WTC11 (cell line): Measurements from ENCODE around the gene FOXO3. TPM values are rescaled to one million over a fixed set of nuclear protein-coding genes. Genes with fewer than 3 reads are reported as not detected.

Source experiments
- ATAC-seq: fragments of 200-7000 bp; cut with Tn5 transposase; 2 replicates; pipeline ENCODE4 v1.10.0; 2021; ENCODE audit warnings: mild to moderate bottlenecking, moderate library complexity
- CTCF ChIA-PET: fragments of 300-600 bp; sonication (Branson Sonifier 250); formaldehyde crosslinking; loops from one replicate; lab custom pipeline; 2021; ENCODE audit warnings: antibody characterized with exemption; lab: Charles Lee
- POLR2A ChIA-PET: fragments of 350-600 bp; sonication (Branson Sonifier 250); formaldehyde crosslinking; loops from one replicate; lab custom pipeline; 2021; ENCODE audit warnings: antibody characterized with exemption; lab: Charles Lee
- DNase-seq: peaks from one replicate; pipeline ENCODE4 v3.0.0; 2021; ENCODE audit warnings: low spot score
- H3K27ac Mint-ChIP-seq: 2 replicates; pipeline ENCODE4 v1.8.0; 2021; ENCODE audit warnings: mixed read lengths
- H3K27me3 Mint-ChIP-seq: 2 replicates; pipeline ENCODE4 v1.8.0; 2021; ENCODE audit warnings: low read depth, mild to moderate bottlenecking, moderate library complexity, mixed read lengths
- H3K36me3 Mint-ChIP-seq: 2 replicates; pipeline ENCODE4 v1.8.0; 2021; ENCODE audit warnings: mixed read lengths
- H3K4me1 Mint-ChIP-seq: 2 replicates; pipeline ENCODE4 v1.8.0; 2022; ENCODE audit warnings: mixed read lengths
- H3K4me3 Mint-ChIP-seq: 2 replicates; pipeline ENCODE4 v1.8.0; 2021; ENCODE audit warnings: mild to moderate bottlenecking, moderate library complexity, mixed read lengths
- H3K9me3 Mint-ChIP-seq: 2 replicates; pipeline ENCODE4 v1.8.0; 2021; ENCODE audit warnings: mixed read lengths
- CBFB ChIP-seq: sonication (generic); formaldehyde crosslinking; IDR thresholded peaks from 2 replicates; pipeline ENCODE4 v1.8.1; 2022; ENCODE audit warnings: mild to moderate bottlenecking, low read depth, missing genetic modification reagents
- NR2C2 ChIP-seq: sonication (generic); formaldehyde crosslinking; IDR thresholded peaks from 2 replicates; pipeline ENCODE4 v1.8.0; 2022; ENCODE audit warnings: mild to moderate bottlenecking, missing genetic modification reagents
- OVOL2 ChIP-seq: fragments of 250-450 bp; sonication (Bioruptor Pico); IDR thresholded peaks from 2 replicates; pipeline ENCODE4 v1.9.0; 2021; ENCODE audit warnings: mild to moderate bottlenecking, borderline replicate concordance
- PRRX2 ChIP-seq: fragments of 250-450 bp; sonication (Bioruptor Pico); IDR thresholded peaks from 2 replicates; pipeline ENCODE4 v1.8.0; 2021; ENCODE audit warnings: mild to moderate bottlenecking
- SP1 ChIP-seq: sonication (generic); formaldehyde crosslinking; conservative IDR thresholded peaks from 2 replicates; pipeline ENCODE4 v1.8.1; 2022; ENCODE audit warnings: missing genetic modification reagents
- TP53 ChIP-seq: sonication (generic); formaldehyde crosslinking; IDR thresholded peaks from 2 replicates; pipeline ENCODE4 v1.8.1; 2023; ENCODE audit warnings: mild to moderate bottlenecking, missing genetic modification reagents
- ZBTB21 ChIP-seq: sonication (generic); formaldehyde crosslinking; IDR thresholded peaks from 2 replicates; pipeline ENCODE4 v1.8.1; 2023; ENCODE audit warnings: mild to moderate bottlenecking, missing genetic modification reagents, borderline replicate concordance
- total RNA-seq: library from RNA; stranded (reverse); gene quantifications from 3 replicates; pipeline ENCODE4 v1.2.3, GENCODE V29; 2021
- TF ChIP-seq, protein P1 (sequence below): sonication (generic); formaldehyde crosslinking; IDR thresholded peaks from 2 replicates; pipeline ENCODE4 v1.8.0; 2022; ENCODE audit warnings: missing genetic modification reagents
- TF ChIP-seq, protein P2 (sequence below): sonication (generic); formaldehyde crosslinking; IDR thresholded peaks from 2 replicates; pipeline ENCODE4 v1.8.0; 2023; ENCODE audit warnings: missing genetic modification reagents
- TF ChIP-seq, protein P3 (sequence below): sonication (generic); formaldehyde crosslinking; IDR thresholded peaks from 2 replicates; pipeline ENCODE4 v1.8.0; 2022; ENCODE audit warnings: mild to moderate bottlenecking, missing genetic modification reagents
- TF ChIP-seq, protein P4 (sequence below): sonication (generic); formaldehyde crosslinking; conservative IDR thresholded peaks from 2 replicates; pipeline ENCODE4 v1.8.1; 2023; ENCODE audit warnings: mild to moderate bottlenecking, low read depth, missing genetic modification reagents, moderate library complexity
- TF ChIP-seq, protein P5 (sequence below): fragments of 250-450 bp; sonication (Bioruptor Pico); IDR thresholded peaks from 2 replicates; pipeline ENCODE4 v1.8.0; 2021; ENCODE audit warnings: mild to moderate bottlenecking

FOXO3 gene
- total RNA-seq, 1 experiment from 2014 or later = 15.6 TPM

DNA sequence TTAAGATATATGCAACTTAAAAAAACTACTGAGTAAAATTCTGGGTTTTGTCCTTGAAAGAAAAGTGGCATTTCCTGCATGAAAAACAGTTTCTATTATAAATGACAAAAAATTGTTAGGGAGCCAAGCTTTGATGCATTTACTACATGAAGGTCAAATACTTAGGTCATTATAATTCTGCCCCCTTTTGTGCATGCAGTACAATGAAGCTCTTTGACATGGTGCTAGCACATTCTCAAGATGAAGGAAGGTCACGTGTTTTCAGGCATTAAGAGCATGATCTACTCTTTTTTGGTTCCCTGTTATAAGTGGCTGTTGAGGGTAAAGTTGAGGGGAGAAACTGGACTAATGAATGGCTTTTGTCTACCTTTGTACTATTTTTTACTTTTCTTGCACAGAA, 72.7 kb downstream of the FOXO3 start (continued):
- TF ChIP-seq, protein P1, sequence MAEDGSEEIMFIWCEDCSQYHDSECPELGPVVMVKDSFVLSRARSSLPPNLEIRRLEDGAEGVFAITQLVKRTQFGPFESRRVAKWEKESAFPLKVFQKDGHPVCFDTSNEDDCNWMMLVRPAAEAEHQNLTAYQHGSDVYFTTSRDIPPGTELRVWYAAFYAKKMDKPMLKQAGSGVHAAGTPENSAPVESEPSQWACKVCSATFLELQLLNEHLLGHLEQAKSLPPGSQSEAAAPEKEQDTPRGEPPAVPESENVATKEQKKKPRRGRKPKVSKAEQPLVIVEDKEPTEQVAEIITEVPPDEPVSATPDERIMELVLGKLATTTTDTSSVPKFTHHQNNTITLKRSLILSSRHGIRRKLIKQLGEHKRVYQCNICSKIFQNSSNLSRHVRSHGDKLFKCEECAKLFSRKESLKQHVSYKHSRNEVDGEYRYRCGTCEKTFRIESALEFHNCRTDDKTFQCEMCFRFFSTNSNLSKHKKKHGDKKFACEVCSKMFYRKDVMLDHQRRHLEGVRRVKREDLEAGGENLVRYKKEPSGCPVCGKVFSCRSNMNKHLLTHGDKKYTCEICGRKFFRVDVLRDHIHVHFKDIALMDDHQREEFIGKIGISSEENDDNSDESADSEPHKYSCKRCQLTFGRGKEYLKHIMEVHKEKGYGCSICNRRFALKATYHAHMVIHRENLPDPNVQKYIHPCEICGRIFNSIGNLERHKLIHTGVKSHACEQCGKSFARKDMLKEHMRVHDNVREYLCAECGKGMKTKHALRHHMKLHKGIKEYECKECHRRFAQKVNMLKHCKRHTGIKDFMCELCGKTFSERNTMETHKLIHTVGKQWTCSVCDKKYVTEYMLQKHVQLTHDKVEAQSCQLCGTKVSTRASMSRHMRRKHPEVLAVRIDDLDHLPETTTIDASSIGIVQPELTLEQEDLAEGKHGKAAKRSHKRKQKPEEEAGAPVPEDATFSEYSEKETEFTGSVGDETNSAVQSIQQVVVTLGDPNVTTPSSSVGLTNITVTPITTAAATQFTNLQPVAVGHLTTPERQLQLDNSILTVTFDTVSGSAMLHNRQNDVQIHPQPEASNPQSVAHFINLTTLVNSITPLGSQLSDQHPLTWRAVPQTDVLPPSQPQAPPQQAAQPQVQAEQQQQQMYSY (CRISPR knock-in tag) = no peak
- TF ChIP-seq, protein P2, sequence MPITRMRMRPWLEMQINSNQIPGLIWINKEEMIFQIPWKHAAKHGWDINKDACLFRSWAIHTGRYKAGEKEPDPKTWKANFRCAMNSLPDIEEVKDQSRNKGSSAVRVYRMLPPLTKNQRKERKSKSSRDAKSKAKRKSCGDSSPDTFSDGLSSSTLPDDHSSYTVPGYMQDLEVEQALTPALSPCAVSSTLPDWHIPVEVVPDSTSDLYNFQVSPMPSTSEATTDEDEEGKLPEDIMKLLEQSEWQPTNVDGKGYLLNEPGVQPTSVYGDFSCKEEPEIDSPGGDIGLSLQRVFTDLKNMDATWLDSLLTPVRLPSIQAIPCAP = no peak
- TF ChIP-seq, protein P3, sequence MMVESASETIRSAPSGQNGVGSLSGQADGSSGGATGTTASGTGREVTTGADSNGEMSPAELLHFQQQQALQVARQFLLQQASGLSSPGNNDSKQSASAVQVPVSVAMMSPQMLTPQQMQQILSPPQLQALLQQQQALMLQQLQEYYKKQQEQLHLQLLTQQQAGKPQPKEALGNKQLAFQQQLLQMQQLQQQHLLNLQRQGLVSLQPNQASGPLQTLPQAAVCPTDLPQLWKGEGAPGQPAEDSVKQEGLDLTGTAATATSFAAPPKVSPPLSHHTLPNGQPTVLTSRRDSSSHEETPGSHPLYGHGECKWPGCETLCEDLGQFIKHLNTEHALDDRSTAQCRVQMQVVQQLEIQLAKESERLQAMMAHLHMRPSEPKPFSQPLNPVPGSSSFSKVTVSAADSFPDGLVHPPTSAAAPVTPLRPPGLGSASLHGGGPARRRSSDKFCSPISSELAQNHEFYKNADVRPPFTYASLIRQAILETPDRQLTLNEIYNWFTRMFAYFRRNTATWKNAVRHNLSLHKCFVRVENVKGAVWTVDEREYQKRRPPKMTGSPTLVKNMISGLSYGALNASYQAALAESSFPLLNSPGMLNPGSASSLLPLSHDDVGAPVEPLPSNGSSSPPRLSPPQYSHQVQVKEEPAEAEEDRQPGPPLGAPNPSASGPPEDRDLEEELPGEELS (CRISPR knock-in tag) = no peak
- TF ChIP-seq NR2C2 = no peak
- TF ChIP-seq CBFB (CRISPR knock-in tag) = no peak

DNA sequence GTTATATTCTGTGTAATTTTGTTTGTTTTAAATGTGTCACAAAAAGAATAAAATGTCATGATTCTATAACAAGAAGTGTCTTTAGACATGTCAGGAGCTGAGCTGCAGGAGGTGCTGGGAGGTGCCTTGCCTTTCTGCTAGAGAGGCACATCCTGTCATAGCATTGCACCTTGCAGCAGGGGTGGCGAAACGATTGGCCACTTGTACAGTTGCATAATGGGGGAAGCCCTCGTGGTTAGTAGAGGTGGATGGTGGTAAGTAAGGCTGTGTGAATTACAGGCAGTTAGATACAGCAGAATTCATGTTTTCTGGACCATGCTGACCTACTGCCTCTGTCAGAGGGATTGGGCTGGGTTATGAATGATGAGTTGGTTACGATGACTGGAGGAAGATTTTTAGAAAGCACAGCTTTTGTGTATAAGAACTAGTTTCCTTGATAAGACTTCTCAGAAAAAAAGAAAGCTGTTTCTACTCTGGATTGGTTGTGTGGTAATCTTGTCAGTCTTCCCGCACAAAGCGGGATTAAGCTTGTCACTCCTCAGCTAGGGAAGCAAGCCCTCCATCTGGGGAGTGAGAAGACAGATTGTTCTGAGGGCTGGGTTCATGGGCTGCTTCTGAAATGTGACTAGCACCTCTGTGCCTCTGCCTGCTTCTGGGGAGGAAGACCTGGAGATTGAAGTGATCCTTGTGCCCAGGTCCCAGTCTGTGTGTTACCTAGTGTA, 74.9 kb downstream of the FOXO3 start:
- peaks cover 64% of the 10 kb centered on the region for H3K4me1 Mint-ChIP-seq
- DNase-seq (no peak), ATAC-seq (no peak)
- H3K27ac Mint-ChIP-seq = peak overlapping the region; percentile 29; the same call in 1 of the 2 replicates
- POLR2A ChIA-PET = no interaction called here
- H3K27me3 Mint-ChIP-seq = no peaks in the 10 kb centered on the region
- H3K36me3 Mint-ChIP-seq = no peaks in the 10 kb centered on the region
- H3K4me3 Mint-ChIP-seq = no peak overlapping the region
- H3K9me3 Mint-ChIP-seq = no peaks in the 10 kb centered on the region
- TF ChIP-seq, protein P4, sequence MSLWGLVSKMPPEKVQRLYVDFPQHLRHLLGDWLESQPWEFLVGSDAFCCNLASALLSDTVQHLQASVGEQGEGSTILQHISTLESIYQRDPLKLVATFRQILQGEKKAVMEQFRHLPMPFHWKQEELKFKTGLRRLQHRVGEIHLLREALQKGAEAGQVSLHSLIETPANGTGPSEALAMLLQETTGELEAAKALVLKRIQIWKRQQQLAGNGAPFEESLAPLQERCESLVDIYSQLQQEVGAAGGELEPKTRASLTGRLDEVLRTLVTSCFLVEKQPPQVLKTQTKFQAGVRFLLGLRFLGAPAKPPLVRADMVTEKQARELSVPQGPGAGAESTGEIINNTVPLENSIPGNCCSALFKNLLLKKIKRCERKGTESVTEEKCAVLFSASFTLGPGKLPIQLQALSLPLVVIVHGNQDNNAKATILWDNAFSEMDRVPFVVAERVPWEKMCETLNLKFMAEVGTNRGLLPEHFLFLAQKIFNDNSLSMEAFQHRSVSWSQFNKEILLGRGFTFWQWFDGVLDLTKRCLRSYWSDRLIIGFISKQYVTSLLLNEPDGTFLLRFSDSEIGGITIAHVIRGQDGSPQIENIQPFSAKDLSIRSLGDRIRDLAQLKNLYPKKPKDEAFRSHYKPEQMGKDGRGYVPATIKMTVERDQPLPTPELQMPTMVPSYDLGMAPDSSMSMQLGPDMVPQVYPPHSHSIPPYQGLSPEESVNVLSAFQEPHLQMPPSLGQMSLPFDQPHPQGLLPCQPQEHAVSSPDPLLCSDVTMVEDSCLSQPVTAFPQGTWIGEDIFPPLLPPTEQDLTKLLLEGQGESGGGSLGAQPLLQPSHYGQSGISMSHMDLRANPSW (CRISPR knock-in tag) = no peak
- TF ChIP-seq SP1 (no peak), OVOL2 (no peak), ZBTB21 (CRISPR knock-in tag) (no peak), PRRX2 (CRISPR knock-in tag) (no peak), TP53 (CRISPR knock-in tag) (no peak)
- TF ChIP-seq, protein P5, sequence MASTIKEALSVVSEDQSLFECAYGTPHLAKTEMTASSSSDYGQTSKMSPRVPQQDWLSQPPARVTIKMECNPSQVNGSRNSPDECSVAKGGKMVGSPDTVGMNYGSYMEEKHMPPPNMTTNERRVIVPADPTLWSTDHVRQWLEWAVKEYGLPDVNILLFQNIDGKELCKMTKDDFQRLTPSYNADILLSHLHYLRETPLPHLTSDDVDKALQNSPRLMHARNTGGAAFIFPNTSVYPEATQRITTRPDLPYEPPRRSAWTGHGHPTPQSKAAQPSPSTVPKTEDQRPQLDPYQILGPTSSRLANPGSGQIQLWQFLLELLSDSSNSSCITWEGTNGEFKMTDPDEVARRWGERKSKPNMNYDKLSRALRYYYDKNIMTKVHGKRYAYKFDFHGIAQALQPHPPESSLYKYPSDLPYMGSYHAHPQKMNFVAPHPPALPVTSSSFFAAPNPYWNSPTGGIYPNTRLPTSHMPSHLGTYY (CRISPR knock-in tag) = no peak
- TF ChIP-seq, protein P1 (CRISPR knock-in tag) = no peak
- CTCF ChIA-PET = interaction anchor here (1.0 kb wide), 1 partner anchor 202 kb away, joined by 3 read pairs; no protein-coding TSS in a partner anchor
